Activated CD4-positive, alpha-beta T cell treated with anti-CD3 and anti-CD28 coated beads, Interleukin-2, amount 10 ng/mL, durations not matched to agents 24 days and 14 days (primary cell): ENCODE results near the gene NUBPL. TPM values are rescaled to one million over a fixed set of nuclear protein-coding genes. Genes with fewer than 3 reads are reported as not detected.
"Not testable (repeated sequence)": the region's sequence is repeated elsewhere in the genome, so short reads cannot be mapped to it uniquely, and the experiment has no call there.

Experiments used
- DNase-seq: peaks from one replicate; pipeline ENCODE4 v3.0.0; 2022
- H3K27ac Mint-ChIP-seq: one replicate; pipeline ENCODE4 v1.8.0; 2022; ENCODE audit warnings: mild to moderate bottlenecking, mixed read lengths
- H3K27me3 Mint-ChIP-seq: one replicate; pipeline ENCODE4 v1.8.0; 2022; ENCODE audit warnings: mixed read lengths
- H3K36me3 Mint-ChIP-seq: one replicate; pipeline ENCODE4 v1.8.0; 2022; ENCODE audit warnings: low read depth, mild to moderate bottlenecking, mixed read lengths
- H3K4me1 Mint-ChIP-seq: one replicate; pipeline ENCODE4 v1.8.0; 2021; ENCODE audit warnings: mixed read lengths
- H3K4me3 Mint-ChIP-seq: one replicate; pipeline ENCODE4 v1.8.0; 2022; ENCODE audit warnings: mild to moderate bottlenecking, moderate library complexity, mixed read lengths
- H3K9me3 Mint-ChIP-seq: one replicate; pipeline ENCODE4 v1.8.0; 2021; ENCODE audit warnings: mixed read lengths
- intact Hi-C: fragments of 100-400 bp; cut with micrococcal nuclease; formaldehyde crosslinking; loops from one replicate; pipeline ENCODE4 v1.15.1; 2023
- total RNA-seq: library from RNA; stranded (reverse); gene quantifications from 2 replicates; pipeline ENCODE4 v1.2.3, GENCODE V29; 2022

NUBPL gene
- total RNA-seq, 1 donor from 2014 or later, result 12.3 TPM

DNA sequence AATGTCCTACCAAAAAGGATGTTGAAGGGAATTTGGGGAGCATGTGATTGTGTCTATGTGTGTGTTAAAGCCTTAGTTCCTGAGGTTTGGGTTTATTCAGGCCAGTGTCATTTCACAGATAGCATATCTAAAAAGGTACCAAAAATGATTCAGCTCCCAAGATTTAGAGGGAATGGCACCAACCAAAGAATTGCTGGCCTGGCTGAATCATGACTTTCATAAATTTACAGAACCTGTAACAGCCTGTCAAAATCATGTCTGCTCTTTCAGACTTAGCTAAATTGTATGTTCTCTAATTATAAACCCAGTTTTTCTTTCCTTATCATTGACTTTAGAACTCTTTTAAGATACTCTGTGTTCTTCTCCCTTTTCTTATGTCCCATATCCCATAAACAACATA is 231.5 kb downstream of the NUBPL start:
- H3K4me1 Mint-ChIP-seq, result no peaks in the 10 kb centered on the region
- H3K9me3 Mint-ChIP-seq, result no peaks in the 10 kb centered on the region
- DNase-seq, result no peak
- no peaks in the 10 kb centered on the region for H3K36me3 Mint-ChIP-seq
- H3K27ac Mint-ChIP-seq, result no peak overlapping the region
- no peak overlapping the region for H3K4me3 Mint-ChIP-seq
- H3K27me3 Mint-ChIP-seq, result no peaks in the 10 kb centered on the region
- intact Hi-C loops, result no loop called here

- H3K9me3 Mint-ChIP-seq, H3K4me1 Mint-ChIP-seq, DNase-seq, H3K27me3 Mint-ChIP-seq, intact Hi-C loops, H3K36me3 Mint-ChIP-seq, H3K27ac Mint-ChIP-seq, H3K4me3 Mint-ChIP-seq: not testable (repeated sequence)
Measured at GRCh38 chr14:31797946-31798345, 236.7 kb downstream of the NUBPL start.

- Mint-ChIP-seq H3K4me1 (no peaks in the 10 kb centered on the region), H3K36me3 (no peaks in the 10 kb centered on the region), H3K4me3 (no peak overlapping the region), H3K27ac (no peak overlapping the region), H3K27me3 (no peaks in the 10 kb centered on the region), H3K9me3 (peaks cover 9% of the 10 kb centered on the region)
- no peak for DNase-seq
- intact Hi-C loops, result no loop called here
Measured at GRCh38 chr14:31802838-31803237, 241.6 kb downstream of the NUBPL start.

GRCh38 chr14:31806249-31806648 is 245.0 kb downstream of the NUBPL start:
- intact Hi-C loops, result no loop called here
- Mint-ChIP-seq H3K27ac (no peak overlapping the region), H3K27me3 (no peaks in the 10 kb centered on the region), H3K9me3 (peaks cover 25% of the 10 kb centered on the region), H3K4me1 (no peaks in the 10 kb centered on the region), H3K4me3 (no peak overlapping the region), H3K36me3 (no peaks in the 10 kb centered on the region)
- no peak for DNase-seq

DNA sequence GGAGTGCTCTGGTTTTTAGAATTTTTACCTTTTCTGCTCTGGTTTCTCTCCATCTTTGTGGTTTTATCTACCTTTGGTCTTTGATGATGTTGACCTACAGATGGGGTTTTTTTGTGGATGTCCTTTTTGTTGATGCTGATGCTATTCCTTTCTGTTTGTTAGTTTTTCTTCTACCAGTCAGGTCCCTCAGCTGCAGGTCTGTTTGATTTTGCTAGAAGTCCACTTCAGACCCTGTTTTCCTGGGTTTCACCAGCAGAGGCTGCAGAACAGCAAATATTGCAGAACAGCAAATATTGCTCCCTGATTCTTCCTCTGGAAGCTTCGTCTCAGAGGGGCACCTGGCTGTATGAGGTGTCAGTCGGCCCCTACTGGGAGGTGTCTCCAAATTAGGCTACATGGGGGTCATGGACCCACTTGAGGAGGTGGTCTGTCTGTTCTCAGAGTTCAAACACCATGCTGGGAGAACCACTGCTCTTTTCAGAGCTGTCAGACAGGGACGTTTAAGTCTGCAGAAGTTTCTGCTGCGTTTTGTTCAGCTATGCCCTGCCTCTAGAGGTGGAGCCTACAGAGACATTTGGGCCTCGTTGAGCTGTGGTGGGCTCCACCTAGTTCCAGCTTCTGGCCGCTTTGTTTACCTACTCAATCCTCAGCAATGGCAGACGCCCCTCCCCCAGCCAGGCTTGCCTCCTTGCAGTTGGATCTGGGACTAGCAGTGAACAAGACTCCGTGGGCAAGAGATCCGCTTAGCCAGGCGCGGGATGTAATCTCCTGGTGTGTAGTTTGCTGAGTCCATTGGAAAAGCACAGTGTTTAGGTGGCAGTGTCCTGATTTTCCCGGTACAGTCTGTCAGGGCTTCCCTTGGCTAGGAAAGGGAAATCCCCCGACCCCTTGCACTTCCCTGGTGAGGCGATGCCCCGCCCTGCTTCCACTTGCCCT is 250.8 kb downstream of the NUBPL start:
- H3K27me3 Mint-ChIP-seq, DNase-seq, H3K4me1 Mint-ChIP-seq, intact Hi-C loops, H3K36me3 Mint-ChIP-seq, H3K4me3 Mint-ChIP-seq, H3K27ac Mint-ChIP-seq: not testable (repeated sequence)
- H3K9me3 Mint-ChIP-seq, result peaks cover 36% of the 10 kb centered on the region

DNA sequence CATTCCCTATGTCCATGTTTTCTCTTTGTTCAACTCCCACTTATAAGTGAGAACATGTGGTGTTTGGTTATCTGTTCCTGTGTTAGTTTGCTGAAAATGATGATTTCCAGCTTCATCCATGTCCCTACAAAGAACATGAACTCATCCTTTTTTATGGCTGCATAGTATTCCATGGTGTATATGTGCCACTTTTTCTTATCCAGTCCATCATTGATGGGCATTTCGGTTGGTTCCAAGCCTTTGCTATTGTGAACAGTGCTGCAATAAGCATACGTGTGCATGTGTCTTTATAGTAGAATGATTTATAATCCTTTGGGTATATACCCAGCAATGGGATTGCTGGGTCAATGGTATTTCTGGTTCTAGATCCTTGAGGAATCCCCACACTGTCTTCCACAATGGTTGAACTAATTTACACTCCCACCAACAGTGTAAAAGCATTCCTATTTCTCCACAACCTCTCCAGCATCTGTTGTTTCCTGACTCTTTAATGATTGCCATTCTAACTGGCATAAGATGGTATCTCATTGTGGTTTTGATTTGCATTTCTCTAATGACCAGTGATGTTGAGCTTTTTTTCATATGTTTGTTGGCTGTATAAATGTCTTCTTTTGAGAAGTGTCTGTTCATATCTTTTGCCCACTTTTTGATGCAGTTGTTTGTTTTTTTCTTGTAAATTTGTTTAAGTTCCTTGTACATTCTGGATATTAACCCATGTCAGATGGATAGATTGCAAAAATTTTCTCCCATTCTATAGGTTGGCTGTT is 252.7 kb downstream of the NUBPL start:
- H3K27me3 Mint-ChIP-seq, H3K4me1 Mint-ChIP-seq, DNase-seq, H3K36me3 Mint-ChIP-seq, H3K27ac Mint-ChIP-seq, intact Hi-C loops, H3K4me3 Mint-ChIP-seq: not testable (repeated sequence)
- peaks cover 35% of the 10 kb centered on the region for H3K9me3 Mint-ChIP-seq

DNA sequence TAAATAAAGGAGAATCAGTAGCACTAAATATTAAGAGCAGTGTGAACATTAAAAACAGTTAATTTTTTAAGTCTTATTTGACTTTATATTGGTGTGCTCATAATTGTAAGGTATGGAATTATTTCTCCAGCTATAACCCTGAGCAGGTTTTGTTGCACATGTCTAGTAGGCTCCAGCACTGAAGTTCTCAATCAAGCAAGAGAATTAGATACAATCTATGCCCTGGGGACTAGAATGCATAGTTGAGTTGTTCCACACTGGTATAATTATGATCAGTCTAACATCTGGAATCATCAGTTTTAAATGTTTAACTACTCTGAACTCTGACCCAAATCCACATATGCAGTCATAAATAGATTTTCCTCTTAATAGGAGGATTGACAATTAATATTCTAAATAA is 258.1 kb downstream of the NUBPL start:
- no peak for DNase-seq
- Mint-ChIP-seq H3K9me3 (peaks cover 11% of the 10 kb centered on the region), H3K4me3 (no peak overlapping the region), H3K4me1 (no peaks in the 10 kb centered on the region), H3K36me3 (no peaks in the 10 kb centered on the region), H3K27ac (no peak overlapping the region), H3K27me3 (no peaks in the 10 kb centered on the region)
- intact Hi-C loops, result no loop called here

DNA sequence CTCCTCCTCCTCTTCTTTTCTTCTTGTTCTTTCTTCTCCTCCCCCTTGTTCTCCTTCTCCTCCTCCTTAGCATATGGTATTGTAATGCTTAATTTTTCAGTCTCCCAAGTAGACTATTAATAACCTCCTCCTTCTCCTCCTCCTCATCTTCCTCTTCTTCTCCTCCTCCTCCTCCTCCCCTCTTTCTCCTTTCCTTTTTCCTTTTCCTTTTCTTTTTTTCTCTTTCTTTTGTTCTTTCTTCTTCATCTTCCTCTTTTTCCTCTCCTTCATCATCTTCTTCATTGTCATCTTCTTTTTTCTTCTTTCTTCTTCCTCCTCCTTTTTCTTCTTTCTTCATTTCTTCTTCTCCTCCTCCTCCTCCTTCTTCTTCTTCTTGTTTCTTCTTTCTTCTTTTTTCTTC is 264.3 kb downstream of the NUBPL start:
- DNase-seq, result no peak
- H3K36me3 Mint-ChIP-seq, result no peaks in the 10 kb centered on the region
- intact Hi-C loops, result no loop called here
- H3K27ac Mint-ChIP-seq, result no peak overlapping the region
- H3K27me3 Mint-ChIP-seq, result no peaks in the 10 kb centered on the region
- no peaks in the 10 kb centered on the region for H3K4me1 Mint-ChIP-seq
- H3K4me3 Mint-ChIP-seq, result no peak overlapping the region
- H3K9me3 Mint-ChIP-seq, result no peaks in the 10 kb centered on the region

DNA sequence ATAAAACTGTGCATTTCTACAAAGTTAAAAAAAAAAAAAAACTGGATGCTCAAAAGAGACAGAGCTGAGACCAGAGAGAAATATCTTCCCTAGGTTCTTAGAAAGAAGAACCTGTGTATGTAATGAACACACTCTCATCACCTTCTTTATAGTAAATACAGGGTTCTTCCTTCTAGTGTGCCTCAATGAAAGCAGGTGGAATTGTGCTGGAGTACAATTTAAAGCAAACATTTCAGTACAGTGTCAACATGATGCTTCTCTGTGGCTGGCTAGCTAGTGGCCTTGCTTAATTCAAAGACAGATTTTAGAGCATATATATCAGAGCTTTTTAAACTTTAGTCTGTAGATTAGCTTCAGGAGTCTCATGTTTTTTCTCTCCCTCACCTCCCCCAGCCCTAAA is 266.1 kb downstream of the NUBPL start:
- Mint-ChIP-seq H3K27me3 (no peaks in the 10 kb centered on the region), H3K27ac (no peak overlapping the region), H3K36me3 (no peaks in the 10 kb centered on the region), H3K4me3 (no peak overlapping the region), H3K9me3 (no peaks in the 10 kb centered on the region), H3K4me1 (no peaks in the 10 kb centered on the region)
- intact Hi-C loops, result no loop called here
- no peak for DNase-seq

- no peak for DNase-seq
- Mint-ChIP-seq H3K27ac (no peak overlapping the region), H3K9me3 (no peaks in the 10 kb centered on the region), H3K27me3 (no peaks in the 10 kb centered on the region), H3K4me3 (no peak overlapping the region), H3K36me3 (no peaks in the 10 kb centered on the region), H3K4me1 (no peaks in the 10 kb centered on the region)
- intact Hi-C loops, result no loop called here
Measured at GRCh38 chr14:31828946-31829868, 268.0 kb downstream of the NUBPL start.

DNA sequence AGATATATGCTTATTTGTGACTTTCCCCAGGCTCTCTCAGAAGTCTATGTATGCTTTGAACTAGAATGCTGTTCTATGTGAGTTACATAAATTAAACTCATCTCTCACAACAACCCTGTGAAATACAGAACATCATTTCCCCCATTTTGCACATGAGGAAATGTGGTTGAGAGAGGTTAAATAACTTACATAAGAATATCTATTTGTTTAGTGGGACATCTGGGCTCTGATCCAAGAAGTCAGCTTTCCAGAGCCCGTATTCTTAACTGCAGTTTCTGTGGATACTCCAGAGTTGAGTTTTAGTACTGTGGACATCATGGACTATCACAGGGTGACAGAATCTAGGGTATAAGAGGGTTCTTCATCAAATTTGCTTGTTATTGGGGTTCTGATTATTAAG is 273.4 kb downstream of the NUBPL start:
- Mint-ChIP-seq H3K27ac (no peak overlapping the region), H3K9me3 (no peaks in the 10 kb centered on the region), H3K4me1 (no peaks in the 10 kb centered on the region), H3K4me3 (no peak overlapping the region), H3K36me3 (no peaks in the 10 kb centered on the region), H3K27me3 (no peaks in the 10 kb centered on the region)
- DNase-seq, result no peak
- intact Hi-C loops, result no loop called here

- H3K27ac Mint-ChIP-seq, result no peak overlapping the region
- H3K4me1 Mint-ChIP-seq, result no peaks in the 10 kb centered on the region
- intact Hi-C loops, result no loop called here
- H3K27me3 Mint-ChIP-seq, result no peaks in the 10 kb centered on the region
- H3K36me3 Mint-ChIP-seq, result no peaks in the 10 kb centered on the region
- H3K4me3 Mint-ChIP-seq, result no peak overlapping the region
- no peaks in the 10 kb centered on the region for H3K9me3 Mint-ChIP-seq
- DNase-seq, result no peak
Measured at GRCh38 chr14:31835049-31835448, 273.8 kb downstream of the NUBPL start.

- DNase-seq, result no peak
- Mint-ChIP-seq H3K4me1 (no peaks in the 10 kb centered on the region), H3K36me3 (no peaks in the 10 kb centered on the region), H3K4me3 (no peak overlapping the region), H3K27ac (no peak overlapping the region), H3K9me3 (no peaks in the 10 kb centered on the region), H3K27me3 (no peaks in the 10 kb centered on the region)
- intact Hi-C loops, result no loop called here
Measured at GRCh38 chr14:31837031-31837430, 275.8 kb downstream of the NUBPL start.
